GM21423 (cell line): ENCODE measurements around the gene UGT1A5.

Source experiments
- ATAC-seq: cut with Tn5 transposase; IDR thresholded peaks from one replicate; pipeline ENCODE4 v1.9.1; 2021; ENCODE audit warnings: mild to moderate bottlenecking, moderate library complexity; ENCODE audit not compliant: unreplicated experiment

UGT1A5 gene

GRCh38 chr2:233822101-233822771, 109.5 kb downstream of the UGT1A5 start:
- no peak for ATAC-seq
